Kidney epithelial cell (primary cell): ENCODE measurements around the gene MRS2. TPM values are rescaled to one million over a fixed set of nuclear protein-coding genes. Genes with fewer than 3 reads are reported as not detected.

ENCODE experiments used
- DNase-seq: peaks from one replicate; pipeline ENCODE4 v3.0.0-alpha.2; 2010; ENCODE audit warnings: low read depth
- H3K27me3 ChIP-seq: 2 replicates; pipeline ENCODE4 v1.6.0; 2011; ENCODE audit warnings: low read length; ENCODE audit not compliant: control insufficient read depth, insufficient read depth
- H3K36me3 ChIP-seq: 2 replicates; pipeline ENCODE4 v1.5.1; 2011; ENCODE audit warnings: low read length; ENCODE audit not compliant: control insufficient read depth, insufficient read depth
- H3K4me3 ChIP-seq: 2 replicates; pipeline ENCODE4 v1.5.1; 2011; ENCODE audit warnings: low read depth, mild to moderate bottlenecking, control low read depth, low read length
- total RNA-seq: library from RNA; depleted of rRNA; stranded (reverse); fragments of >200 nt; gene quantifications from 2 replicates; pipeline ENCODE4 v1.2.3, GENCODE V29; 2015
- TF ChIP-seq, protein P1 (sequence below): IDR thresholded peaks from 2 replicates; pipeline ENCODE4 v1.5.1; 2011; ENCODE audit warnings: mild to moderate bottlenecking, moderate library complexity, low read length, control low read depth, inconsistent platforms; ENCODE audit not compliant: insufficient read depth, poor library complexity, severe bottlenecking

Gene MRS2
- total RNA-seq, 1 donor from 2014 or later: 26.1 TPM

DNA sequence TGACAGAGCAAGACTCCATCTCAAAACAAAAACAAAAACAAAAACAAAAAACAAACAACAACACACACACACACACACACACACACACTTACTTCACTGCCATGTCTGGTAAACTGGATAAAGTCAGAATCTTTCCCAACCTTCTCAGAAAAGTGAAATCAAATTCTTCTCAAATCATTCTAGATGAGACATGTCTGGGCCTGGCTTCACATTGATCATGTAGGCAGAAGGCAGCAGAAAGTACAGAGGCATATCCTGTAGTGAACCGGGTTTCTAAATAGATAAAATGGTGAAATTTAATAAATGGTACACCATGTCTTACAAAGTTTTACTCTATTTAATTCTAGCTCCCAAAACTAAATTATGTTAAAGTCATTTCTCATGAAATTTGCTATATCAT lies 14.9 kb upstream of the MRS2 start:
- Histone ChIP-seq H3K4me3 (no peak overlapping the region), H3K27me3 (no peaks in the 10 kb centered on the region), H3K36me3 (no peaks in the 10 kb centered on the region)
- TF ChIP-seq, protein P1, sequence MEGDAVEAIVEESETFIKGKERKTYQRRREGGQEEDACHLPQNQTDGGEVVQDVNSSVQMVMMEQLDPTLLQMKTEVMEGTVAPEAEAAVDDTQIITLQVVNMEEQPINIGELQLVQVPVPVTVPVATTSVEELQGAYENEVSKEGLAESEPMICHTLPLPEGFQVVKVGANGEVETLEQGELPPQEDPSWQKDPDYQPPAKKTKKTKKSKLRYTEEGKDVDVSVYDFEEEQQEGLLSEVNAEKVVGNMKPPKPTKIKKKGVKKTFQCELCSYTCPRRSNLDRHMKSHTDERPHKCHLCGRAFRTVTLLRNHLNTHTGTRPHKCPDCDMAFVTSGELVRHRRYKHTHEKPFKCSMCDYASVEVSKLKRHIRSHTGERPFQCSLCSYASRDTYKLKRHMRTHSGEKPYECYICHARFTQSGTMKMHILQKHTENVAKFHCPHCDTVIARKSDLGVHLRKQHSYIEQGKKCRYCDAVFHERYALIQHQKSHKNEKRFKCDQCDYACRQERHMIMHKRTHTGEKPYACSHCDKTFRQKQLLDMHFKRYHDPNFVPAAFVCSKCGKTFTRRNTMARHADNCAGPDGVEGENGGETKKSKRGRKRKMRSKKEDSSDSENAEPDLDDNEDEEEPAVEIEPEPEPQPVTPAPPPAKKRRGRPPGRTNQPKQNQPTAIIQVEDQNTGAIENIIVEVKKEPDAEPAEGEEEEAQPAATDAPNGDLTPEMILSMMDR: no peak
- DNase-seq: no peak

DNA sequence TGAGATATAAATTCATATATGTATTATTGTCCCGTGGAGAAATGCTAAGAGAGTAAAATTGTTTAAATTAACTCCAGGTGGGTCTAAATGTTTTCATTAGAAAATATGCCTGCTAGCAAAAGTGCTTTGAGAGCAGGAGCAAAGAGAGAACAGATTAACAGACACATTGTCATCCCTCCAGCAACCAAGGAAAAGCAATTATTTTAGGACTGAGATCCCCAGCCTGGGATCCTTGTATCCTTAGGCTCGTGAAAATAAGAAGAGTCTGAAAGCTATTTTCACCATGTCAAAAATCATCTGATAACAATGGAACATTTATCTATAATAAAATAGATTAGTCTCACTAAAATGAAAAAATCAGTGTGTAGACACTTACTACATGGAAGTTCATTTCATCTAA lies 11.5 kb upstream of the MRS2 start:
- no peak overlapping the region for H3K4me3 ChIP-seq
- no peaks in the 10 kb centered on the region for H3K27me3 ChIP-seq
- TF ChIP-seq, protein P1: no peak
- H3K36me3 ChIP-seq: no peaks in the 10 kb centered on the region
- no peak for DNase-seq

DNA sequence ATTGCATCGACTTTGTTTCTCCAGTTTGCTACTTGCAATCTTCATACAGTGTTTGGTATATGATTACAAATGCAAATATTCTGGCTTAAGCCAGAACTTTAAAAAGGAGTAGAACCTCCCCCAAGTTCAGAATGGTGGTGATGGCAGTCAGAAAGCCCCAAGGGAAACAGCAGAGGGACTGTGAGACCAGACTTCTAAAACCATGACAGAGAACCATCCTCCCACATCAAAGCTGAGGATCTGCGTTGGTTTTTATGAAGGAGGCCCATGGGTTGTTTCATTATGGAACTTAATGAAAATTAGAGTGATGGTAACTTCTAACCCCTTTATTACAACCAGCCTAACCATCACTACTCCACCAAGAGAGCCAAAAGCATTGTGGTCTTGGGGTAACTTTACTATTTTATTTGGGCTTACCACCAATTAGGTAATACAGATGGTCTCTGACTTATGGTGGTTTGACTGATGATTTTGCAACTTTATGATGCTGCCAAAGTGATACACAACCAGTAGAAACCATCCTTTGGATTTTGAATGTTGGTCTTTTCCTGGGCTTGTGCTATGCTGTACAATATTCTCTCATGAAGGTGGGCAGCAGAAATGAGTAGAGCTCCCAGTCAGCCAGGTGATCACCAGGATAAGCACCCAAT lies 10.9 kb upstream of the MRS2 start:
- DNase-seq: no peak
- Histone ChIP-seq H3K4me3 (no peak overlapping the region), H3K27me3 (no peaks in the 10 kb centered on the region), H3K36me3 (no peaks in the 10 kb centered on the region)
- TF ChIP-seq, protein P1: no peak

DNA sequence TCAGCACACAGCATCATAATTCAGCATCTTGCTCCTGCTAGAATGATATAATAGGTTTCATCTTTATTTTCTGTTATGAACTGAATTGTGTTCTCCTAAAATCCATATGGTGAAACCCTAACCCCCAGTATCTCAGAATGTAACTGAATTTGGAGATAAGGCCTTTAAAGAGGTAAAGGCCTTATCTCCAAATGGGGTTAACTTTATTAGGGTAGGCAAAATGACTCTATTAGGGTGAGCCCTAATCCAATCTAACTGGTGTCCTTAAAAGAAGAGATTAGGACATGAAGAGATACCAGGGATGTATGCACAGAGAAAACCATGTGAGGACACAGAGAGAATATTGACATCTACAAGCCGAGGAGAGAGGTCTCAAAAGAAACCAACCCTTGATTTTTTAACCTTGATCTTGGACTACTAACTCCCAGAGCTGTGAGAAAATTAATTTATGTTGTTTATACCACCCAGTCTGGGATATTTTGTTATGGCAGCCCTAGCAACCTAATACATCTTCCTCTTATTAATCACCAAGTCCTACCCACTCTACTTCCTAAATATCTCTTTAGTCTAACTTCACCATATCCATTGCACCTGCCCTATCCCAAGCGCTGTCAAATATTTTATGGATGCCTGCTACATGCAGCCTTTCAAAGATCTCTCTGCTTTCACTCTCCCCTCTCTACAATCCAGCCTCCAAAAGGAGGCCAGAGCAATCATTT lies 8.5 kb upstream of the MRS2 start:
- TF ChIP-seq, protein P1: no peak
- Histone ChIP-seq H3K27me3 (no peaks in the 10 kb centered on the region), H3K4me3 (no peak overlapping the region), H3K36me3 (no peaks in the 10 kb centered on the region)
- DNase-seq: no peak

DNA sequence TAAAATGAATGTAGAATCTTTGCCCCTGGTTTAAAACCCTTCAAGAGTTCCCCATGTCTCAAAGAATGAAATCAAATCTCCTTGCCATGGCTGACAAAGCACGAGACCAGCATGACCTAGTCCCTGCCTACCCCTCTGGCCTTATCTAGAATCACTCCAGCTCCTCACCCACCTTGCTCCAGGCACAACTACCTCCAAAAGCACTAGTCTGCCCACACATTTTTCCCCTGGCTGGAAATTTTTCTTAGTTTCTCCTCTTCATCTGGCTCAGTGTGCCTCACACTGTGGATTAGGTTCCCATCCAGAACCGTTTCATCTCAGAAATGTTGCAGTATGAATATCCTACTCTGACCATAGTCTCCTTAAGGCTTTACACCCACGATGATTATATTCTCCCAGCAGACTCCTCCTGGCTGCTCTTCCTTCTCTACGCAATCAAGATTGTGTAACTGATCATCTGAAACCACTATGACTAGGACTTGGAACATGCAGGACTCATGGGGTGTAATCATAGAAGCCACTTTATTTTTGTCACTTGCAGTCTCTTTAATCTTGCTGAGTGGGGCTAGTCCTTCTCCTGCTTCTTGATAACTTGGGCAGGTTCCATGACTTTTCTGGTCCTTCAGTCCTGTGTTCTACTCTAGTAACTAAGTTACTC lies 7.8 kb upstream of the MRS2 start:
- no peak overlapping the region for H3K4me3 ChIP-seq
- no peak for DNase-seq
- H3K36me3 ChIP-seq: no peaks in the 10 kb centered on the region
- no peaks in the 10 kb centered on the region for H3K27me3 ChIP-seq
- TF ChIP-seq, protein P1: no peak
